ENCODE measurements around the gene FZD8.

DNA sequence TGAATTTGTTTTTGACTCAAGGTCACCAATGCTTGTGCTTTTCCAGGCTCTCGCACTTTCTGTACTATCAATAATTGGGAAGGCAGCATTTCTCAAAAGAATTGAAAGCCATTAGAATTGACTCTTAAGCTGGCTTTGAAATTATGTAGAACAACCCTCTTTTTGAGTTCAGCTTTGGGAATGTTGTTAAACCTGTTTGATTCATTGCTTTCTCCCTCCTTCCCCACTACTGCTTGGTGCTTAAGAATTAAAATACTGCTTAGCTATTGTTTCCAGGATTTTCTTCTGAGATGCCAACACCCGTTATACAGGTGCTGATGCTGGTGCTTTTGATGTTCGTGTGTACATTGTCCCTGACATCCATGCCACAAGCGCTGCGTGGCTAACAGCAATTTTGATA, 15.5 kb upstream of the FZD8 start:
- TF ChIP-seq, protein P1, sequence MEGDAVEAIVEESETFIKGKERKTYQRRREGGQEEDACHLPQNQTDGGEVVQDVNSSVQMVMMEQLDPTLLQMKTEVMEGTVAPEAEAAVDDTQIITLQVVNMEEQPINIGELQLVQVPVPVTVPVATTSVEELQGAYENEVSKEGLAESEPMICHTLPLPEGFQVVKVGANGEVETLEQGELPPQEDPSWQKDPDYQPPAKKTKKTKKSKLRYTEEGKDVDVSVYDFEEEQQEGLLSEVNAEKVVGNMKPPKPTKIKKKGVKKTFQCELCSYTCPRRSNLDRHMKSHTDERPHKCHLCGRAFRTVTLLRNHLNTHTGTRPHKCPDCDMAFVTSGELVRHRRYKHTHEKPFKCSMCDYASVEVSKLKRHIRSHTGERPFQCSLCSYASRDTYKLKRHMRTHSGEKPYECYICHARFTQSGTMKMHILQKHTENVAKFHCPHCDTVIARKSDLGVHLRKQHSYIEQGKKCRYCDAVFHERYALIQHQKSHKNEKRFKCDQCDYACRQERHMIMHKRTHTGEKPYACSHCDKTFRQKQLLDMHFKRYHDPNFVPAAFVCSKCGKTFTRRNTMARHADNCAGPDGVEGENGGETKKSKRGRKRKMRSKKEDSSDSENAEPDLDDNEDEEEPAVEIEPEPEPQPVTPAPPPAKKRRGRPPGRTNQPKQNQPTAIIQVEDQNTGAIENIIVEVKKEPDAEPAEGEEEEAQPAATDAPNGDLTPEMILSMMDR (IDR thresholded peaks at IDR 0.05): no peak
- TF ChIP-seq SMC3 (IDR thresholded peaks at IDR 0.05) (no peak), CBX8 (IDR thresholded peaks at IDR 0.05) (no peak), CHD2 (IDR thresholded peaks at IDR 0.05; ENCODE audit: low read length, partially characterized antibody) (no peak), POLR2A (IDR thresholded peaks at IDR 0.05; ENCODE audit: low read length) (no peak), MAZ (IDR thresholded peaks at IDR 0.05; ENCODE audit: borderline replicate concordance, low read depth, low read length) (no peak), ESRRA (IDR thresholded peaks at IDR 0.05; ENCODE audit: borderline replicate concordance, low read length) (no peak), EP300 (IDR thresholded peaks at IDR 0.05) (no peak)
- TF ChIP-seq, protein P2, sequence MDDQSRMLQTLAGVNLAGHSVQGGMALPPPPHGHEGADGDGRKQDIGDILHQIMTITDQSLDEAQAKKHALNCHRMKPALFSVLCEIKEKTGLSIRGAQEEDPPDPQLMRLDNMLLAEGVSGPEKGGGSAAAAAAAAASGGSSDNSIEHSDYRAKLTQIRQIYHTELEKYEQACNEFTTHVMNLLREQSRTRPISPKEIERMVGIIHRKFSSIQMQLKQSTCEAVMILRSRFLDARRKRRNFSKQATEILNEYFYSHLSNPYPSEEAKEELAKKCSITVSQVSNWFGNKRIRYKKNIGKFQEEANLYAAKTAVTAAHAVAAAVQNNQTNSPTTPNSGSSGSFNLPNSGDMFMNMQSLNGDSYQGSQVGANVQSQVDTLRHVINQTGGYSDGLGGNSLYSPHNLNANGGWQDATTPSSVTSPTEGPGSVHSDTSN (IDR thresholded peaks at IDR 0.05): no peak

Measured in A549 (cell line).